SJCRH30 (cell line): ENCODE data around the gene SOS1. TPM values are rescaled to one million over a fixed set of nuclear protein-coding genes. Genes with fewer than 3 reads are reported as not detected.

ENCODE experiments used
- DNase-seq, 2 experiments: peaks; one replicate each; pipeline ENCODE4 v3.0.0-alpha.2; 2015 to 2020
- H3K27ac ChIP-seq: fragments of 250-450 bp; sonication (Bioruptor Pico); 2 replicates; pipeline ENCODE4 v1.5.1; 2020; ENCODE audit warnings: mild to moderate bottlenecking, moderate library complexity
- H3K27me3 ChIP-seq: fragments of 250-450 bp; sonication (Bioruptor Pico); 2 replicates; pipeline ENCODE4 v1.5.1; 2020; ENCODE audit warnings: mild to moderate bottlenecking, moderate library complexity
- H3K36me3 ChIP-seq: fragments of 250-450 bp; sonication (Bioruptor Pico); 2 replicates; pipeline ENCODE4 v1.5.1; 2020; ENCODE audit warnings: mild to moderate bottlenecking, moderate library complexity
- H3K4me1 ChIP-seq: fragments of 250-450 bp; sonication (Bioruptor Pico); 2 replicates; pipeline ENCODE4 v1.5.1; 2020; ENCODE audit warnings: mild to moderate bottlenecking, moderate library complexity
- H3K4me3 ChIP-seq: fragments of 250-450 bp; sonication (Bioruptor Pico); 2 replicates; pipeline ENCODE4 v1.5.1; 2020; ENCODE audit warnings: mild to moderate bottlenecking, moderate library complexity
- H3K9me3 ChIP-seq: fragments of 250-450 bp; sonication (Bioruptor Pico); replicated peaks from 2 replicates; pipeline ENCODE4 v1.5.1; 2020; ENCODE audit warnings: mild to moderate bottlenecking, moderate library complexity
- total RNA-seq: library from RNA; depleted of rRNA; stranded (reverse); fragments of >200 nt; shearing (Covaris generic); gene quantifications from 2 replicates; pipeline ENCODE4 v1.2.3, GENCODE V29; 2014

Gene SOS1
- total RNA-seq, 1 experiment from 2014 or later, result 49.5 TPM

DNA sequence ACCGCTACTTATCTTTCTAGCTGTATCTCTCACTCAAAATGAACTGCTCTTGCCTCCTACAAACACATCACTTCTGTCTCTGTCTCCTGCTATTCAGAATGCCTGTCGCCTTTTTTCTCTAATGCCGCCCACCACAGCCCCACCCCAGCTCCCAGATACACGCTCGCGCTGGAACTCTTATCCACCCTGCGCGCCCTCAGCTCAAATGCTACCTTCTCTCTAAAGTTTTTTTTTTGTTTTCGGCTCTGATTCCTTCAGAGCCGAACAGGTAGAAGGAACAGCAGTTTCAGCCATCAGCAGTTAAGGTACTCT, 3.9 kb upstream of the SOS1 start:
- Histone ChIP-seq H3K4me1 (peaks cover 8% of the 10 kb centered on the region; the same call in 1 of the 2 replicates), H3K27me3 (no peaks in the 10 kb centered on the region), H3K36me3 (no peaks in the 10 kb centered on the region), H3K27ac (no peak overlapping the region), H3K9me3 (no peaks in the 10 kb centered on the region), H3K4me3 (peak overlapping the region; percentile 68)
- DNase-seq, result no peak

DNA sequence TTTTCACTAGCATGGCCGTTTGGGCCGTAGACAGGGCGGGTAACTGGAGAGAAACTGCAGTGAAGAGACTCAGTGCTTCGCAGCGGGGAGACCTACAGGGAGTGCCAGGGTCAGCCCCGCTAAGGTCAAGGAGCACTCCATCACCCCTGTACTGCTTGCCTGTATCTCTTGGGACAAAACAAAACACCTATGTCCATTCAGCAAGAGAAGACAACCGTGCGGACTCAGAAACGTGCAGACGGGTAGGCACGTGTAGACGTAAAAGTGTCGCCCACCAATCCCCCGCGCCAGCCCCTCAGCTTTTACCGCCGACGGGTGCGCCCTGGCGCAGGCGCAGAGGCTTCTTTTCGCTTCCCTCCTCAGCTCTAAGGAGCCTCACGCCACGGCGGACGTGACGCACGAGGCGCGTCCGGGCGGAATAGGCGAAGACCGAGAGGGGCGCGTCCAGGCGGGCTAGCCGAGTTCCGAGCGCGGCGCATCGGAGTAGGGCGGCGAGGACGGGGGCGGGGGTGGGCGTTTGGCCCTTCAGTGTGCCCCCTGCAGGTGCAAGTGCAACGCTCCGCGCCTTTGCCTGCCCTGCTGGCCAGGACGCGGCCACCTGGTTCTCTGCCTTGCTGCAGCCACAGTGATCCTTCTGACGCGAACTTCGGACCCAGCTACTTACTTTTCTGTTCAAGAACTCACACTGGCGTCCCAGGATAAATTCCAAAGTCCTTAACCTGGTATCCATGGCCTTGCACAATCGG, 3.3 kb upstream of the SOS1 start:
- Histone ChIP-seq H3K9me3 (no peaks in the 10 kb centered on the region), H3K4me3 (peak overlapping the region; percentile 68), H3K36me3 (no peaks in the 10 kb centered on the region), H3K27me3 (no peaks in the 10 kb centered on the region), H3K27ac (peak overlapping the region; percentile 65), H3K4me1 (peaks cover 8% of the 10 kb centered on the region; the same call in 1 of the 2 replicates)
- peak; percentile 99 for DNase-seq

DNA sequence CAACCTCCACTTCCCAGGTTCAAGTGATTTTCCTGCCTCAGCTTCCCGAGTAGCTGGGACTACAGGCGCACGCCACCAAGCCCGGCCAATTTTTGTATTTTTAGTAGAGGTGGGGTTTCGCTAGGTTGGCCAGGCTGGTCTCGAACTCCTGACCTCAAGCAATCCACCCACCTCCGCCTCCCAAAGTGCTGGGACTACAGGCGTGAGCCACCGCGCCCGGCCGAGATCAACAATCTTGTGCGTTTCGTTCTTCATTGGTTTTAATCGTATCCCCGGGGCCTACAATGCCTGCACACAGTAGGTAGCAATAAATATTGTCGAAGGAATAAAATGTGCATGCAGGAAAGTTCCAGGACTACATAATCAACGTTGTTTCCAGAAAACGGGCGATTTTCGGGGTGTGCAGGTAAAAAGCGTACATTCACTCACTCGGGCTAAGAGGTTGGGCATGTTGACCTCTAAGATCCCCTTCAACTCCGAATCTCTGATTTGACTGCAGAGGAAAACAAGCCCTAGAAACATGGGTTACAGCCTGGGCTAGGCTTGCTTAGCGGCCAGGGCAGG, 2.7 kb upstream of the SOS1 start:
- no peak for DNase-seq
- Histone ChIP-seq H3K27ac (peak overlapping the region; percentile 65), H3K4me3 (peak overlapping the region; percentile 68), H3K9me3 (no peaks in the 10 kb centered on the region), H3K27me3 (no peaks in the 10 kb centered on the region), H3K4me1 (peaks cover 8% of the 10 kb centered on the region; the same call in 1 of the 2 replicates), H3K36me3 (no peaks in the 10 kb centered on the region)

DNA sequence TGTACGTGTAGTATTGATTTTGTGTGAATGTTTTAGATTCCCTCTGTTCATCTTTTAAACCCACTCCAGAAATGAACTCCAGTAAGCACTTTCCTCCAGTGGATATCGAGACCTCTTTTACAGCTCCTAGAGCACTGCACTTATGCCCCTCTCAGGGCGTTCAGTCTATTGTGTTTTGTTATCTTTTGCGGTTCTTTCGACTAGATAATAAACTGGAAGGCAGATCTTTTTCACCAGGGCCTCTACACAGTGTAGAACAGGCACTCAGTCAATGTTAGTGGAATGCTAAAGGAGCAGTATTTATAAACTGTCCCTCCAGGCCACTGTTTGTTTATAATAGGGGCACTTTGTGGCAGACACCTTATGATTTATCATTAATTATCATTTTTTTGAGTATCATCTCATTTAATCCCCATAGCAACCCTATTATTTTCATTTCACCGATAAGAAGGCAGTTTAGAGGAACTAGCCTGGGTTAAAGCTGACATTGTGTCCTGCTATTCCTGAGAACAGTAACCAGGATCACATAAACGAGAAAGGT, 742 bp upstream of the SOS1 start:
- no peak for DNase-seq
- no peaks in the 10 kb centered on the region for H3K36me3 ChIP-seq
- H3K4me1 ChIP-seq, result peaks cover 8% of the 10 kb centered on the region; the same call in 1 of the 2 replicates
- H3K27ac ChIP-seq, result peak overlapping the region; percentile 61
- H3K4me3 ChIP-seq, result peak overlapping the region; percentile 87
- H3K27me3 ChIP-seq, result no peaks in the 10 kb centered on the region
- H3K9me3 ChIP-seq, result no peaks in the 10 kb centered on the region

DNA sequence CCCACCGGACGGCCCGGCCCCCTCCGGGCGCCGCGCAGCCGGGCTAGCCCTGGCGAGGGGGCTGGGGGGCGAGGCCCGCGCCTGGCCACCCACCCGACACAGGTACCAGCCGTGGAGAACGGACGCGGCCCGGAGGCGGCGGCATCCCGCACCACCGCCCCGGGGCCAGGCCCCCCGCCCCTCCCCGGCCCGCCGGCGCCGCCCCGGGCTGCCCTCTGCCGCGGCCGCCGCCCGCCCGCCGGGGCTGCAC, 405 bp downstream of the SOS1 start:
- Histone ChIP-seq H3K4me3 (peak overlapping the region; percentile 87), H3K4me1 (peaks cover 8% of the 10 kb centered on the region; the same call in 1 of the 2 replicates), H3K9me3 (no peaks in the 10 kb centered on the region), H3K27ac (peak overlapping the region; percentile 61; the same call in 1 of the 2 replicates), H3K27me3 (no peaks in the 10 kb centered on the region), H3K36me3 (no peaks in the 10 kb centered on the region)
- no peak for DNase-seq

DNA sequence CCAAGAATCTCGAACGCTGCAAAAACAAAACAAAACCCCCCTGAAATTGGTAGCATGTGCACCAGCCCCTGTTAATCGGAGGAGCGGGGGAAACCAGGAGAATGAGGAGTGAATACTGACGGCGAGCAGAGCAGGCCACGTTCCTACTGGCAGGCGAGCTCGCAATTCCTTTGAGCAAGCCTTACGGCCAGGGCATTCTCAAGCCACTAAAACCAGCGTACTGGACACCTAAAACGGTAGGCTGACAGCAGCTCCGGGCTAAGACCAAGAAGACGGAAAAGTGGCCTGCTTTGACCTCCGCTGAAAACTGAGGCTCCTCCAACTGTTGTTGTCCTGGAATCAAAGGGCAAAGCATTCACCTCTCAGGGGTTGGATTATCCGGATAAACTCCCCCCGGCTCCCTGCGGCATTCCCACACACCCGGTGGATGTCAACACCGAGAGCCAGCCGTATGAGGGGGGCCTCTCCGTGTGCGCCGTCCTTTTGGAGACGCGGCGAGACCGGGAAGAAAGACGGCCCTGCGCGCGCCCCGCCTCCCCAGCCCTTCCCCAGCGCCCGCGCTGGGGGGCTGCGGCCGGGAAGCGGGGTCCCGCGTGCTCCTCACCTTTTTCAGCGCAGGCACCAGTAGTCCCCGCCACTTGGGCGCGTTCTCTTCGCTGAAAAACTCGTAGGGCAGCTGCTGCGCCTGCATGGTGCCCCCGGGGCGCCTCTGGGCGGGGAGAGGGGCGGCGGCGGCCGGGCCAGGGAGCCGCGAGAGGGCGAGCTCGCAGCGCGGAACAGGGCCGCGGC, 925 bp downstream of the SOS1 start:
- Histone ChIP-seq H3K27ac (peak overlapping the region; percentile 68), H3K9me3 (no peaks in the 10 kb centered on the region), H3K27me3 (no peaks in the 10 kb centered on the region), H3K36me3 (no peaks in the 10 kb centered on the region), H3K4me3 (peak overlapping the region; percentile 87), H3K4me1 (peaks cover 8% of the 10 kb centered on the region; the same call in 1 of the 2 replicates)
- DNase-seq, result peak; percentile 74 to 77

DNA sequence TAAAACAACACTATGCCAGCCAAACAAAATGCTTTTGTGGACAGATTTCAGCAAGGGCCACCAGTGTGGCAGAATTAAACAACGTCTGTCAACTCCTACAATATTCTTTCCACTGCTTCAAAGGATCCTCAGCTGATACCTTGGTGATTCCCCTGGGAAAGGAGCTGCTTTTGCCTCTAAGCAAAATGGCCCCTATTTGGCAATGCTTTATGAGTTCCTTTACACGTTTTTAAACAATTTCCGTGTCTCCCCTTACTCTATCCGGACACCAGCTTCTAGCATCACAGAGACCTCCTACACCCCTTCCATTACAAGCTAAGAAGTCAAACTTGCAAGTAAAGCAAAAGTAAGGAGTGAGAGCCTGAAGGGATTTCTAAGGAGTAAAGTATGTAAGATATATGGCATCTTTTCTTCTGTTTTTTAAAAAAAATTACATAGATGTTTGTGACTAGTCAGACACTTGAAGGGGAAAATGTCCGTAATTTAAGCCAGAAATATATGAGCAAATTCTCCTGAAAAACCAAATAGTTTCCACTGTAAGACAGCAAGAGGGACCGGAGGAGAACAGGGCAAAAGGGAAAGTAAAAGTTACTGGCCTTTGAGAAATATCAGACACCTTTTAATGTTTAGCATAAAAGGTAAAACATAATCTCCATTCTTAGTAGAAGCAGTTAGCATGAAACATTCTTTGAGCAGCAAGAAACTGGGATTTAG, 1.9 kb downstream of the SOS1 start:
- Histone ChIP-seq H3K4me3 (peak overlapping the region; percentile 87), H3K27me3 (no peaks in the 10 kb centered on the region), H3K4me1 (peaks cover 8% of the 10 kb centered on the region; the same call in 1 of the 2 replicates), H3K27ac (no peak overlapping the region), H3K36me3 (no peaks in the 10 kb centered on the region), H3K9me3 (no peaks in the 10 kb centered on the region)
- peak in 1 of 2 experiments; percentile 39 for DNase-seq

DNA sequence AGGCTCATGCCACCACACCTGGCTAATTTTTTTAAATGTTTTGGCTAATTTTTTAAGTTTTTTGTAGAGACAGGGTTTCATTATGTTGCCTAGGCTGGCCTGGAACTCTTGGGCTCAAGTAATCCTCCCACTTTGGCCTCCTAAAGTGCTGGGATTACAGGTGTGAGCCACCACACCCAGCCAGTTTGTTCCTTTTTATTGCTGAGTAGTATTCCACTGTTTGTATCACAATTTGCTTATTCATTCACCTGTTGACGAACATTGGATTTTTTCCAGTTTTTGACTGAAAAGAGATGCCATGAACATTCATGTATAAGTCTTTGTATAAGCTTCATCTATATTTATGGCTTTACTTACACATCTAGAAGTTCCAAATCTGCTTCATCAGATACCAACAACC, 5.3 kb downstream of the SOS1 start:
- Histone ChIP-seq H3K36me3 (no peaks in the 10 kb centered on the region), H3K4me3 (no peak overlapping the region)

DNA sequence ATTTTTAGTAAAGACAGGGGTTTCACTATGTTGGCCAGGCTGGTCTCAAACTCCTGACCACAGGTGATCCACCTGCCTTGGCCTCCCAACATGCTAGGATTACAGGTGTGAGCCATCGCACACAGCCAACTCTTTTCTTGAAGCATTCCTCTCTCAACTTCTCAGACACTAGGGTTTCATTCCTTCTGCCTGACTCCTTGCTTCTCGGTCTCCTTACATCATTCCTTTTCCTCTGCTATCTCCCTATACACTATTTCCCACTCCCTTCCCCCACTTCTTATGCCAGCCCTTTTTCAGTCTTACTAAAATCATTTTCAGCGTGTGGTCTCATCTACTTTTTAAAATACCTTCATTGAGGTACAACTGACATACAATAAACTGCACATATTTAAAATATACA, 6.1 kb downstream of the SOS1 start:
- Histone ChIP-seq H3K27me3 (no peaks in the 10 kb centered on the region), H3K27ac (no peak overlapping the region), H3K9me3 (no peaks in the 10 kb centered on the region), H3K4me1 (no peaks in the 10 kb centered on the region), H3K36me3 (no peaks in the 10 kb centered on the region), H3K4me3 (no peak overlapping the region)
- DNase-seq, result no peak

More for the DNA sequence above, 5.3 kb downstream of the SOS1 start:
- H3K27ac ChIP-seq, result no peak overlapping the region
- H3K27me3 ChIP-seq, result no peaks in the 10 kb centered on the region
- DNase-seq, result no peak
- H3K9me3 ChIP-seq, result no peaks in the 10 kb centered on the region
- no peaks in the 10 kb centered on the region for H3K4me1 ChIP-seq

DNA sequence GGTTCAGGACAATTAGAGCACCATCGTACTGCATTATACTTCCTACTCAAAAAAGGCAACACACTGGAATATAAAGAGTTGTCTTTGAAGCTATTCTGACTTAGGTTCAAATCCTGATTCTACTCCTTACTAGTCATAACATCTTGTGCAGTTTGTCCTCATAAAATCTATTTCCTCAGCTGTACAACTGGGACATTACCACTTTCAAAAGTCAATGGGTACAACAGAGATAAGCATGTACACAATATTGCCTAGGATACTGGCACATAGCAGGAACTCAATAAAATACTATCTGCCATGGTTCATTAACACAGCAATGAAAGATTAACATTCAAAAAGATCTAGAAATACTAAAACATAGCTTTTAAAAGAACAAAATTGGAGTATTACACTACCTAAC, 11.3 kb downstream of the SOS1 start:
- no peak overlapping the region for H3K27ac ChIP-seq
- H3K27me3 ChIP-seq, result no peaks in the 10 kb centered on the region
- DNase-seq, result no peak

DNA sequence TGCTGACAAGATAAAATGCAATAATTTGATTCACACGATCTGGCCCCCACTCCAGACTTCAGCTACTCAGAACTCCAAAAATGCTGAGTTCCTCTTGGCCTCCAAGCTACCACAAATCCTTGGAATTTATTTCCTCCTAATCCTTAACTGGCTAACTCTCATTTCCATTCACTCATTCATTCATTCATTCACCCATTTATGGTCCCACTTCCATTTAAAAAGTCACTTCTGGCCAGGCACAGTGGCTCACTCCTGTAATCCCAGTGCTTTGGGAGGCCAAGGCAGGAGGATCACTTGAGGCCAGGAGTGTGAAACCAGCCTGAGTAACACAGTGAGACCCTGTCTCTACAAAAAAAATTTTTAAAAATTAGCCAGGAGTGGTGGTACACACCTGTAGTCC, 12.5 kb downstream of the SOS1 start:
- Histone ChIP-seq H3K9me3 (no peaks in the 10 kb centered on the region), H3K36me3 (no peaks in the 10 kb centered on the region; the same call in 1 of the 2 replicates), H3K4me1 (peaks cover 13% of the 10 kb centered on the region), H3K27me3 (no peaks in the 10 kb centered on the region), H3K27ac (no peak overlapping the region), H3K4me3 (no peak overlapping the region)
- DNase-seq, result no peak

More for the DNA sequence above, 11.3 kb downstream of the SOS1 start:
- no peak overlapping the region for H3K4me3 ChIP-seq
- no peaks in the 10 kb centered on the region for H3K36me3 ChIP-seq
- peaks cover 13% of the 10 kb centered on the region for H3K4me1 ChIP-seq
- no peaks in the 10 kb centered on the region for H3K9me3 ChIP-seq

DNA sequence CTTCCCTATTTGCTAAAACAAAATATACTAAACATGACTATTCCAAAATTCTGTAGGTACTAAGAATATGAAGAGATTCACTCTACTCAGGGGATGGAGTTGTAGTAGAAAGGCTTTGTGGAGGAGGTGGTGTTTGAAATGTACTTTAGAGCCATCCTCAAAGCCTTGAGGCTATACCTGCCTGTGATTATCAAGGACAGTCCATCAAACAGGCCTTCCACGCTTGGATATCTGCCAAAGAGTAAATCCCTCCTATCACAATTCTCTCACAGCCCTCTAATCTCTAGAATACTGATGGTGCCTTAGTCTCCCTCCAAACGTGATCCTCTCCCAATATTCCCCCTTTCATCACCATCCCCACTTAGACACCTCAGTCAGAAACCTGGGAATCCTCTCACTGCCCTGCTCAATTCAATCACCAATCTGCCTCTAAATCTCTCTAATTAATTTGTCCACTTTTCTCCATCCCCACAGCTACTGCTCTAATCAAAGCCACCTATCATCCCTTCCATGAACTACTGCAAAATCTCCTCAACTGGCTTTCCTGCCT, 13.1 kb downstream of the SOS1 start:
- Histone ChIP-seq H3K4me3 (no peak overlapping the region), H3K4me1 (peaks cover 13% of the 10 kb centered on the region), H3K27ac (no peak overlapping the region), H3K36me3 (no peaks in the 10 kb centered on the region; the same call in 1 of the 2 replicates), H3K9me3 (no peaks in the 10 kb centered on the region), H3K27me3 (no peaks in the 10 kb centered on the region)
- DNase-seq, result peak in 1 of 2 experiments; percentile 49

DNA sequence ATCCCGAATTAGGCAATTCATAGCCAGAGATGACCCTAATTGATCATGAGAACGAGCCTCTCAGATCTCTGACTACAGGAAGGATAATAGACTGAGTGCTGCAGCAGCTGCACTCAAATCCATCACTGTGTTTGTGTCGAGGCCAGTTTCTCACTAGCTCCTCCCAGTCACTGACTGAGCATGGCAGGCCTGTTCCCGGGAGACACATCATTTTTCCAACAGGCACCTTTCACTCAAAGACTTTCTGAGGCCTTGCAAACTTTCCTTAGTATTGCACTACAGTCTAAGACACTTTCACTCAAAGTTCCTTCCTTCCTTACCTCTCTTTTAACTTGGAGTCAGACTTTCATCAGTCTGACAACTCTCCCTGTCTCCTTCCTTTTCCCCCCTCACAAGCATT, 13.7 kb downstream of the SOS1 start:
- Histone ChIP-seq H3K36me3 (no peaks in the 10 kb centered on the region; the same call in 1 of the 2 replicates), H3K27ac (peak overlapping the region; percentile 10), H3K9me3 (no peaks in the 10 kb centered on the region), H3K27me3 (no peaks in the 10 kb centered on the region), H3K4me3 (no peak overlapping the region), H3K4me1 (peaks cover 13% of the 10 kb centered on the region)
- DNase-seq, result peak; percentile 69 to 81
